ENCODE measurements around the gene SYT6.

GRCh38 chr1:114062477-114063099 lies 91.1 kb downstream of the SYT6 start:
- no peak for TF ChIP-seq CTCF (IDR thresholded peaks at IDR 0.05; ENCODE audit: insufficient read depth, low read length, poor library complexity, severe bottlenecking)
- no peak for TF ChIP-seq EZH2phosphoT487 (conservative IDR thresholded peaks at IDR 0.05; ENCODE audit: low read length)

Measured in SU-DHL-6 (cell line).